BLaER1 (cell line): ENCODE results near the gene GLCCI1.
A peak's percentile ranks its signal among the peaks of the same experiment; 100 is the strongest.

Source experiments
- H3K27ac ChIP-seq: shearing (Covaris generic); formaldehyde crosslinking; 2 replicates; pipeline ENCODE4 v1.8.1; 2022
- H3K27me3 ChIP-seq: shearing (Covaris generic); formaldehyde crosslinking; 2 replicates; pipeline ENCODE4 v1.8.1; 2022
- H3K36me3 ChIP-seq: shearing (Covaris generic); formaldehyde crosslinking; 2 replicates; pipeline ENCODE4 v1.8.1; 2022
- H3K4me1 ChIP-seq: shearing (Covaris generic); formaldehyde crosslinking; 2 replicates; pipeline ENCODE4 v1.8.1; 2022
- H3K4me2 ChIP-seq: shearing (Covaris generic); formaldehyde crosslinking; 2 replicates; pipeline ENCODE4 v1.8.1; 2022
- H3K4me3 ChIP-seq: shearing (Covaris generic); formaldehyde crosslinking; 2 replicates; pipeline ENCODE4 v1.8.1; 2022
- H3K9ac ChIP-seq: shearing (Covaris generic); formaldehyde crosslinking; 2 replicates; pipeline ENCODE4 v1.8.1; 2022
- H3K9me3 ChIP-seq: shearing (Covaris generic); formaldehyde crosslinking; 2 replicates; pipeline ENCODE4 v1.8.1; 2022
- H4K20me1 ChIP-seq: shearing (Covaris generic); formaldehyde crosslinking; 2 replicates; pipeline ENCODE4 v1.8.1; 2022
- Cebpa-rat ChIP-seq: shearing (Covaris generic); IDR thresholded peaks from 2 replicates; pipeline ENCODE4 v1.8.1; 2022

The GLCCI1 gene

DNA sequence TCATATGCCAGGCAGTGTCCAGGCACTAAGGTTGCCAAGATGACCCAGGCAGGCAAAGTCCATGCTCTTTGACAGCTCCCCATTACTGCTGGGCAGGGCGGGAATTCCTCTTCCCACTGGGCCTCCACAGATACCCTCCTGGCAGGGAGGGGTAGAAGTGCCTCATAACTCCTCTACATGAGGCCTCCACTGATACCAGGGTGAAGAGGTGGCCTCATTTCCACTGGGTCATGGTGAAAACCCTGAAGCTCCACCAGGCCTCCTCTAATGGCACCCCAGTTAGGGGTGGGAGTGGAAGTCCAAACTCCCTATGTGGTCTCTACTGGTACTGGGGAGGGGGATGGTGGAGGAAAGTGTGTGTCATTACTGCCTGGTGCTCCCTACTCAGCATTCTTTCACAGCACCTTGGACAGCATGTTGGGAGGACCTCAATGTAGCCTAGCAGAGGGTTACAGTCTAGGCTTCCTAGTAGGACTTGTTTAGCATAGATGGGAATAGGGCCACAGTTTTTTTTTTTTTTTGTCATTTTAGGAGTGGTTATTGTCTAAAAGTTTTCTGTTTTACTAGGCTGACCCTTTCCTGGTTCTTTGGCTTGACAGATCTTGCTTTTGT lies 34.6 kb upstream of the GLCCI1 start:
- no peak for TF ChIP-seq Cebpa-rat
- no peak overlapping the region for H3K4me3 ChIP-seq
- no peak overlapping the region for H3K9ac ChIP-seq
- no peaks in the 10 kb centered on the region for H3K27me3 ChIP-seq
- H3K9me3 ChIP-seq: no peaks in the 10 kb centered on the region
- no peaks in the 10 kb centered on the region for H3K4me1 ChIP-seq
- no peak overlapping the region for H3K27ac ChIP-seq
- no peaks in the 10 kb centered on the region for H3K36me3 ChIP-seq
- H3K4me2 ChIP-seq: no peak overlapping the region
- H4K20me1 ChIP-seq: no peaks in the 10 kb centered on the region

GRCh38 chr7:7934945-7935344 lies 33.7 kb upstream of the GLCCI1 start:
- Histone ChIP-seq H3K36me3 (no peaks in the 10 kb centered on the region), H3K4me3 (no peak overlapping the region), H3K4me2 (no peak overlapping the region), H3K9me3 (no peaks in the 10 kb centered on the region), H4K20me1 (no peaks in the 10 kb centered on the region), H3K9ac (no peak overlapping the region), H3K27ac (no peak overlapping the region), H3K4me1 (no peaks in the 10 kb centered on the region), H3K27me3 (no peaks in the 10 kb centered on the region)
- TF ChIP-seq Cebpa-rat: no peak

GRCh38 chr7:7938471-7938870 lies 30.1 kb upstream of the GLCCI1 start:
- Histone ChIP-seq H4K20me1 (no peaks in the 10 kb centered on the region), H3K4me2 (no peak overlapping the region), H3K27me3 (no peaks in the 10 kb centered on the region), H3K9me3 (no peaks in the 10 kb centered on the region), H3K9ac (no peak overlapping the region), H3K36me3 (no peaks in the 10 kb centered on the region), H3K4me3 (no peak overlapping the region), H3K4me1 (peaks cover 2% of the 10 kb centered on the region), H3K27ac (no peak overlapping the region)
- no peak for TF ChIP-seq Cebpa-rat

DNA sequence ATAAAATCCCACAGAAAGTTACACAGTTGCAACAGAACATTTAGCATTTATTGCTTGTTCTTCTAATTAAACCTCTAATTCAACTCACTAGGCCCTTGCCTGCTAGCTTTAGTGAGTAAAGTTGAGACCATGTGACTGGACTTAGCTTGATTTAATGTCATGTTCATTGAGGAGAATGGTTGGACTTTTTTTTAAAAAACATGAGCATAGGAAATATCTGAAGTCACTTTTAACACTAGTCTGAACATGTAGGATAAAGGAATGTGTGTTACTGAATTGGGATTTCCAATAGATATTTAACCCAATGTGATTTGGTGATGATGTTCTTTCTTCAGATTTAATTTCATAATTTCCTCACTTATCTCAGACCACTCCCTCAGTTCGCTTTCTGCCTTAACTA lies 24.6 kb upstream of the GLCCI1 start:
- H3K9me3 ChIP-seq: no peaks in the 10 kb centered on the region
- H3K27me3 ChIP-seq: no peaks in the 10 kb centered on the region
- peak overlapping the region; percentile 20; the same call in 1 of the 2 replicates for H3K9ac ChIP-seq
- no peaks in the 10 kb centered on the region for H4K20me1 ChIP-seq
- peak overlapping the region; percentile 80 for H3K4me2 ChIP-seq
- H3K4me1 ChIP-seq: peaks cover 34% of the 10 kb centered on the region
- no peak for TF ChIP-seq Cebpa-rat
- H3K4me3 ChIP-seq: peak overlapping the region; percentile 42
- H3K36me3 ChIP-seq: no peaks in the 10 kb centered on the region
- H3K27ac ChIP-seq: peak overlapping the region; percentile 71

DNA sequence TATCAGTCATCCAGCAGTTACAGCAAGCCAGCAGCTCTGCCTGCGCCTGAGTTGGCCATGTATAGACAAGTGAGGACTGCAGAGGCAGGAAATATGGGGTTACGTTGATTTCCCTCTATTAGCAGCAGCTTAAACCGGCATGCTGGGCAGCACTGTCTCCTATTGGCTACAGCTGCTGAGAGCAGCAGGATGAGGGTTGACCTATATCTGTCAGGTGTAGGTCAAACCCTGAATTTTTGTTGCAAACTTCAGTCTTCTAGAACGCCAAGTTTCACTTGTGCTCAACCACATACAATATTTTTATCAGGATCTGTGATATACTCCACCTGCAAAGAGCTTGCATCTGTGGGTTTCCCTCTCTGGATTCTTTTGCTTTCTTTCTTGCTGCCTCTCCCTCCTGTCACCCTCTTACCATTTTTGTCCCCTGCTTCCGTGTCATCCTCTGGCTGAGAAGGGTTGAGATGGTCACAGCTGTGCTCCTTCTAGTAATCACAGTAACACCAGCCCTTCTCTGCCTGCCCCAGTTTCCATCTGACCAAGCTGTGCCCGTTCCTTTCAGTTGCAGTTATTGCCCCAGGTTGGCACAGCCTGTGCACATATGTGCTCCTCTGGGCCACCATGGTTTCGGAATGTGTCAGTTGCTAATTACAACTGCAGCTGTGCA lies 23.8 kb upstream of the GLCCI1 start:
- Histone ChIP-seq H3K27ac (peak overlapping the region; percentile 71), H3K36me3 (no peaks in the 10 kb centered on the region), H4K20me1 (no peaks in the 10 kb centered on the region), H3K4me1 (peaks cover 34% of the 10 kb centered on the region), H3K27me3 (no peaks in the 10 kb centered on the region), H3K4me2 (peak overlapping the region; percentile 80), H3K4me3 (peak overlapping the region; percentile 42), H3K9ac (peak overlapping the region; percentile 20; the same call in 1 of the 2 replicates), H3K9me3 (no peaks in the 10 kb centered on the region)
- TF ChIP-seq Cebpa-rat: peak; percentile 43; the same call in 1 of the 2 replicates

DNA sequence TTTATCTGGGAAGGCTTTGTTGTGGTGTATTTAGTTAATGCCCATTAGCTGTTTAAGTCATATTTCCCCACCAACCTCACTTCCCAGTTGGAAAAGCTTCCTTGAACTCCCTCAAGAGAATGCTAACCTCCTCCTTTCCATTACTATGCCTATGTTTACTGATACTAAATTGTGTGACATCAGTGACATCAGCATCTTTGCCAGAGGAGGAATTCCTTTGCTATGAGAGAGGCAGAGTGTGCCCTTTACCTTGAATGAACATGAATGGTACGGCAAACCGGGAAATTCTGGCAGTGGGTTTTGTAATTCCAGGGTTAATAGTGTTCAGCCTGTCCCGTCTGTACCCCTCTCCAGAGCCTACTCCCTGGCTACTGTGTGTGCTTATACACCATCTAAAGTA lies 22.1 kb upstream of the GLCCI1 start:
- Histone ChIP-seq H3K4me3 (no peak overlapping the region), H3K4me1 (peaks cover 34% of the 10 kb centered on the region), H3K9me3 (peaks cover 8% of the 10 kb centered on the region; the same call in 1 of the 2 replicates), H3K4me2 (0 out of 2 replicates have a peak overlapping the region, but pooled peaks have one; percentile 80), H4K20me1 (no peaks in the 10 kb centered on the region), H3K27me3 (no peaks in the 10 kb centered on the region), H3K27ac (0 out of 2 replicates have a peak overlapping the region, but pooled peaks have one; percentile 71), H3K36me3 (no peaks in the 10 kb centered on the region), H3K9ac (no peak overlapping the region)
- TF ChIP-seq Cebpa-rat: no peak

- Histone ChIP-seq H3K9ac (no peak overlapping the region), H3K4me1 (peaks cover 34% of the 10 kb centered on the region), H3K4me3 (no peak overlapping the region), H3K36me3 (no peaks in the 10 kb centered on the region), H3K27ac (no peak overlapping the region), H3K4me2 (no peak overlapping the region), H3K9me3 (peaks cover 9% of the 10 kb centered on the region; the same call in 1 of the 2 replicates), H3K27me3 (no peaks in the 10 kb centered on the region), H4K20me1 (no peaks in the 10 kb centered on the region)
- TF ChIP-seq Cebpa-rat: no peak
Observed at GRCh38 chr7:7948232-7948631, 20.4 kb upstream of the GLCCI1 start.

DNA sequence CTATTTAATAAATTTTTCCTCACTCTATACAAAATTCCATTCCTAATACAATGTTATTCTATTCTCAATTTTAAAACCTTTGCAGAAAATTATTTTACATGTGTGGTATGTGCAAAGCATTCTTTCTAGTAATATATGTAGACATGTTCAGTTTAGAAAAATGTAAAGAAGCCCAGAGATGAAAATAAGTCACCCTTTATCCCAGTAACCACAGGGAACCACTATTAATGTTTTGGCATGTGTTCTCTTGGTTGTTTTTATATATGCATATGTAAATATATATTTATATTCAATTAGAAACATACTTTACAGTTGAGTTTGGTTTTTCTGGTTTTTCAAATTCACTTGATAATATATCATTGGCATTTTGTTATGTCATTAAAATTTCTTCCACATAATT lies 14.8 kb upstream of the GLCCI1 start:
- Histone ChIP-seq H3K4me1 (no peaks in the 10 kb centered on the region), H3K4me2 (no peak overlapping the region), H3K4me3 (no peak overlapping the region), H3K27ac (no peak overlapping the region), H3K27me3 (no peaks in the 10 kb centered on the region), H4K20me1 (no peaks in the 10 kb centered on the region), H3K36me3 (no peaks in the 10 kb centered on the region), H3K9me3 (peaks cover 9% of the 10 kb centered on the region; the same call in 1 of the 2 replicates), H3K9ac (no peak overlapping the region)
- no peak for TF ChIP-seq Cebpa-rat

GRCh38 chr7:7956531-7957128 lies 12.0 kb upstream of the GLCCI1 start:
- no peak overlapping the region for H3K4me3 ChIP-seq
- no peaks in the 10 kb centered on the region for H4K20me1 ChIP-seq
- H3K4me1 ChIP-seq: no peaks in the 10 kb centered on the region
- H3K9me3 ChIP-seq: no peaks in the 10 kb centered on the region
- H3K27me3 ChIP-seq: no peaks in the 10 kb centered on the region
- H3K9ac ChIP-seq: no peak overlapping the region
- TF ChIP-seq Cebpa-rat: no peak
- H3K36me3 ChIP-seq: no peaks in the 10 kb centered on the region
- no peak overlapping the region for H3K27ac ChIP-seq
- H3K4me2 ChIP-seq: no peak overlapping the region

DNA sequence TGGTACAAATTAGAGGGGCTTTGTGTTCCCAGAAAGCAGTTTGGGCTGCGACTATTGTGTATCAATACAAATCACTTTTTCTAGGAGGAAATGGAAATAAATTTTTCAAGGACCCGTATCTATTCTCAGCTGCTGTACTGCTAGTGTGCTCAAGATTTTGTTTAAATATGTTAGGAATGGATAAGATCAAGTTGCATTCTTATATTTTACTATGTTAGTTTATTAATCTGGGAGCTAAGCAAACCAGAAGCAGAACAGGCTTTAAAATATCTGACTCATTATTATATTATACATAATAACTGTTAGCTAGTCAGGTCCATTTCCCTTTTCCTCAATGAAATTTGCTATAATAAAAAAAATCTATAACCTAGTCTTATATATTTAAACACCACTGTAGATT lies 11.1 kb upstream of the GLCCI1 start:
- H3K9ac ChIP-seq: no peak overlapping the region
- no peak overlapping the region for H3K27ac ChIP-seq
- H3K4me1 ChIP-seq: no peaks in the 10 kb centered on the region
- no peak for TF ChIP-seq Cebpa-rat
- no peaks in the 10 kb centered on the region for H3K27me3 ChIP-seq
- H4K20me1 ChIP-seq: no peaks in the 10 kb centered on the region
- no peaks in the 10 kb centered on the region for H3K9me3 ChIP-seq
- no peak overlapping the region for H3K4me2 ChIP-seq
- H3K36me3 ChIP-seq: no peaks in the 10 kb centered on the region
- no peak overlapping the region for H3K4me3 ChIP-seq
